HepG2 (cell line): ENCODE measurements around the gene TRIM7. TPM values are rescaled to one million over a fixed set of nuclear protein-coding genes. Genes with fewer than 3 reads are reported as not detected.
A peak's percentile ranks its signal among the peaks of the same experiment; 100 is the strongest.

Source experiments
- BRCA1 ChIP-seq: sonication (generic); formaldehyde crosslinking; IDR thresholded peaks from 2 replicates; pipeline ENCODE4 v1.4.0; 2020; ENCODE audit warnings: missing genetic modification reagents
- FOXK1 ChIP-seq: sonication (generic); formaldehyde crosslinking; IDR thresholded peaks from 2 replicates; pipeline ENCODE4 v1.4.0; 2020; ENCODE audit warnings: low read depth, missing genetic modification reagents, borderline replicate concordance
- GPN1 ChIP-seq: sonication (generic); formaldehyde crosslinking; IDR thresholded peaks from 2 replicates; pipeline ENCODE4 v1.5.1; 2020; ENCODE audit warnings: missing genetic modification reagents, borderline replicate concordance
- IRF2 ChIP-seq: IDR thresholded peaks from 2 replicates; pipeline ENCODE4 v1.6.1; 2018; ENCODE audit warnings: missing genetic modification reagents, missing compliant biosample characterization
- KDM4B ChIP-seq: sonication (generic); formaldehyde crosslinking; IDR thresholded peaks from 2 replicates; pipeline ENCODE4 v1.4.0; 2020; ENCODE audit warnings: missing genetic modification reagents
- MEIS1 ChIP-seq: sonication (generic); formaldehyde crosslinking; IDR thresholded peaks from 2 replicates; pipeline ENCODE4 v1.9.0; 2021; ENCODE audit warnings: mild to moderate bottlenecking, missing genetic modification reagents, moderate library complexity, borderline replicate concordance
- NFIB ChIP-seq: sonication (generic); formaldehyde crosslinking; IDR thresholded peaks from 2 replicates; pipeline ENCODE4 v1.9.0; 2021; ENCODE audit warnings: missing genetic modification reagents, mild to moderate bottlenecking, borderline replicate concordance
- PAF1 ChIP-seq: IDR thresholded peaks from 2 replicates; pipeline ENCODE4 v1.6.1; 2016; ENCODE audit warnings: missing genetic modification reagents, missing compliant biosample characterization
- RBFOX2 ChIP-seq: fragments of 200-400 bp; formaldehyde crosslinking; IDR thresholded peaks from 2 replicates; pipeline ENCODE4 v1.6.1; 2017; ENCODE audit warnings: low read depth, mild to moderate bottlenecking, low read length
- REXO4 ChIP-seq: sonication (generic); formaldehyde crosslinking; IDR thresholded peaks from 2 replicates; pipeline ENCODE4 v1.8.0; 2022; ENCODE audit warnings: missing genetic modification reagents, mild to moderate bottlenecking, borderline replicate concordance
- TGIF2 ChIP-seq: IDR thresholded peaks from 2 replicates; pipeline ENCODE4 v1.6.1; 2016; ENCODE audit warnings: control low read depth, missing compliant biosample characterization
- XRCC5 ChIP-seq: fragments of 200-400 bp; formaldehyde crosslinking; optimal IDR thresholded peaks from 2 replicates; pipeline ENCODE3; 2017; ENCODE audit warnings: mild to moderate bottlenecking, low read length
- ZFP1 ChIP-seq: IDR thresholded peaks from 2 replicates; pipeline ENCODE4 v1.6.1; 2016
- ZSCAN29 ChIP-seq: sonication (generic); formaldehyde crosslinking; conservative IDR thresholded peaks from 2 replicates; pipeline ENCODE4 v1.4.0; 2020; ENCODE audit warnings: mild to moderate bottlenecking, missing genetic modification reagents
- polyA plus RNA-seq, 8 experiments: library from polyadenylated mRNA; depleted of rRNA in 3 of 8; stranded (reverse) in 7 of 8; unstranded in 1 of 8; fragments of >200 nt; fragmentation: Illumina TruSeq in 4 of 8; extraction: Trizol in 4 of 8; gene quantifications; 2 replicates each; pipeline versions ENCODE4 v1.2.1 to v1.2.3, GENCODE V29; 2011 to 2016; ENCODE audit warnings: low read depth in 4 of 8, missing spikeins in 1 of 8, mixed read lengths in 1 of 8; ENCODE audit not compliant: insufficient read depth in 1 of 8
- total RNA-seq, 5 experiments: library from RNA; depleted of rRNA; stranded (reverse); fragments of >200 nt; fragmentation: Illumina TruSeq; extraction: Trizol; gene quantifications; 2 replicates each; pipeline ENCODE4 v1.2.3, GENCODE V29; 2016; ENCODE audit warnings: low read depth in 1 of 5
- TF ChIP-seq, protein P1 (sequence below): sonication (generic); formaldehyde crosslinking; IDR thresholded peaks from 2 replicates; pipeline ENCODE4 v1.4.0; 2020; ENCODE audit warnings: low read depth, mild to moderate bottlenecking, missing genetic modification reagents
- TF ChIP-seq, protein P2 (sequence below): sonication (generic); formaldehyde crosslinking; IDR thresholded peaks from 2 replicates; pipeline ENCODE4 v1.8.1; 2022; ENCODE audit warnings: low read depth, mild to moderate bottlenecking, missing genetic modification reagents
- TF ChIP-seq, protein P3 (sequence below): sonication (generic); formaldehyde crosslinking; IDR thresholded peaks from 2 replicates; pipeline ENCODE4 v1.5.1; 2020; ENCODE audit warnings: mild to moderate bottlenecking, missing genetic modification reagents, moderate library complexity
- TF ChIP-seq, protein P4 (sequence below): IDR thresholded peaks from 2 replicates; pipeline ENCODE4 v1.6.1; 2016; ENCODE audit warnings: low read depth, borderline replicate concordance
- TF ChIP-seq, protein P5 (sequence below): sonication (generic); formaldehyde crosslinking; IDR thresholded peaks from 2 replicates; pipeline ENCODE4 v1.5.1; 2020; ENCODE audit warnings: missing genetic modification reagents, mild to moderate bottlenecking, borderline replicate concordance

Gene TRIM7
- total and polyA plus RNA-seq, 2 of the 13 experiments (the other 11 are each of a cell fraction or from before 2014, with no cell fraction given), result 0.13 TPM; not detected in 1

DNA sequence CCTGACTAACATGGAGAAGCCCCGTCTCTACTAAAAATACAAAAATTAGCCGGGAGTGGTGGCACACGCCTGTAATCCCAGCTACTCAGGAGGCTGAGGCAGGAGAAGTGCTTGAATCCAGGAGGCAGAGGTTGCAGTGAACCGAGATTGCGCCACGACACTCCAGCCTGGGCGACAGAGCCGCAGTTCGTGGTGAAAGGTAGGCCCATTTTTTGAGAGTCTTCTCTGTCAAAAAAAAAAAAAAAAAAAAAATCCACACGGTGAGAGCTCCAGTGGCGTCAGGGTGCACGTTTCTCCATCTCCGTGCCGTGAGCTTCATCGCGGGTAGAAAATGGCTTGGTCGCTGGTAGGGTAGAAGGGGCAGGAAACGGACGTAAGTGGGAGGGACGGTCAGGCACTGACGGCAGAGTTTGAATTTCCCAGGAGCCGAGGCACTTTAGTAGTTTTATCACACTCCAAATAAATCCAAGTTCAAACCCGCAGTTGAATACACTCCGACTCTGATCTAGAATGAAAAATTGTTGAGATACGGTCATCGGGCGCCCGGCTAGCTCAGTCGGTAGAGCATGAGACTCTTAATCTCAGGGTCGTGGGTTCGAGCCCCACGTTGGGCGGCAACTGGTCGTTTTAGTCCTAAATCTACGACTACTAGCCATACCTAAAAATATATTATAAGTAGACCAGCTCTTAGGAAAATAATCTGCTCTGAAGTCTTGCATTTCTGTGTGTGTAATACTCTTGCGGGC lies 2.4 kb upstream of the TRIM7 start (continued):
- TF ChIP-seq, protein P1, sequence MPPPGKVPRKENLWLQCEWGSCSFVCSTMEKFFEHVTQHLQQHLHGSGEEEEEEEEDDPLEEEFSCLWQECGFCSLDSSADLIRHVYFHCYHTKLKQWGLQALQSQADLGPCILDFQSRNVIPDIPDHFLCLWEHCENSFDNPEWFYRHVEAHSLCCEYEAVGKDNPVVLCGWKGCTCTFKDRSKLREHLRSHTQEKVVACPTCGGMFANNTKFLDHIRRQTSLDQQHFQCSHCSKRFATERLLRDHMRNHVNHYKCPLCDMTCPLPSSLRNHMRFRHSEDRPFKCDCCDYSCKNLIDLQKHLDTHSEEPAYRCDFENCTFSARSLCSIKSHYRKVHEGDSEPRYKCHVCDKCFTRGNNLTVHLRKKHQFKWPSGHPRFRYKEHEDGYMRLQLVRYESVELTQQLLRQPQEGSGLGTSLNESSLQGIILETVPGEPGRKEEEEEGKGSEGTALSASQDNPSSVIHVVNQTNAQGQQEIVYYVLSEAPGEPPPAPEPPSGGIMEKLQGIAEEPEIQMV, result no peak
- TF ChIP-seq, protein P2, sequence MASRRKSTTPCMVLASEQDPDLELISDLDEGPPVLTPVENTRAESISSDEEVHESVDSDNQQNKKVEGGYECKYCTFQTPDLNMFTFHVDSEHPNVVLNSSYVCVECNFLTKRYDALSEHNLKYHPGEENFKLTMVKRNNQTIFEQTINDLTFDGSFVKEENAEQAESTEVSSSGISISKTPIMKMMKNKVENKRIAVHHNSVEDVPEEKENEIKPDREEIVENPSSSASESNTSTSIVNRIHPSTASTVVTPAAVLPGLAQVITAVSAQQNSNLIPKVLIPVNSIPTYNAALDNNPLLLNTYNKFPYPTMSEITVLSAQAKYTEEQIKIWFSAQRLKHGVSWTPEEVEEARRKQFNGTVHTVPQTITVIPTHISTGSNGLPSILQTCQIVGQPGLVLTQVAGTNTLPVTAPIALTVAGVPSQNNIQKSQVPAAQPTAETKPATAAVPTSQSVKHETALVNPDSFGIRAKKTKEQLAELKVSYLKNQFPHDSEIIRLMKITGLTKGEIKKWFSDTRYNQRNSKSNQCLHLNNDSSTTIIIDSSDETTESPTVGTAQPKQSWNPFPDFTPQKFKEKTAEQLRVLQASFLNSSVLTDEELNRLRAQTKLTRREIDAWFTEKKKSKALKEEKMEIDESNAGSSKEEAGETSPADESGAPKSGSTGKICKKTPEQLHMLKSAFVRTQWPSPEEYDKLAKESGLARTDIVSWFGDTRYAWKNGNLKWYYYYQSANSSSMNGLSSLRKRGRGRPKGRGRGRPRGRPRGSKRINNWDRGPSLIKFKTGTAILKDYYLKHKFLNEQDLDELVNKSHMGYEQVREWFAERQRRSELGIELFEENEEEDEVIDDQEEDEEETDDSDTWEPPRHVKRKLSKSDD, result no peak
- TF ChIP-seq PAF1 (no peak), REXO4 (no peak), MEIS1 (no peak), ZSCAN29 (CRISPR knock-in tag) (peak; percentile 36; the same call in 1 of the 2 replicates), BRCA1 (no peak), FOXK1 (CRISPR knock-in tag) (0 out of 2 replicates have a peak, but pooled peaks have one; percentile 31), RBFOX2 (no peak), XRCC5 (peak; percentile 36), GPN1 (CRISPR knock-in tag) (no peak), ZFP1 (no peak), KDM4B (CRISPR knock-in tag) (no peak), IRF2 (CRISPR knock-in tag) (peak; percentile 55; the same call in 1 of the 2 replicates), TGIF2 (CRISPR knock-in tag) (no peak), NFIB (no peak)
- TF ChIP-seq, protein P3, sequence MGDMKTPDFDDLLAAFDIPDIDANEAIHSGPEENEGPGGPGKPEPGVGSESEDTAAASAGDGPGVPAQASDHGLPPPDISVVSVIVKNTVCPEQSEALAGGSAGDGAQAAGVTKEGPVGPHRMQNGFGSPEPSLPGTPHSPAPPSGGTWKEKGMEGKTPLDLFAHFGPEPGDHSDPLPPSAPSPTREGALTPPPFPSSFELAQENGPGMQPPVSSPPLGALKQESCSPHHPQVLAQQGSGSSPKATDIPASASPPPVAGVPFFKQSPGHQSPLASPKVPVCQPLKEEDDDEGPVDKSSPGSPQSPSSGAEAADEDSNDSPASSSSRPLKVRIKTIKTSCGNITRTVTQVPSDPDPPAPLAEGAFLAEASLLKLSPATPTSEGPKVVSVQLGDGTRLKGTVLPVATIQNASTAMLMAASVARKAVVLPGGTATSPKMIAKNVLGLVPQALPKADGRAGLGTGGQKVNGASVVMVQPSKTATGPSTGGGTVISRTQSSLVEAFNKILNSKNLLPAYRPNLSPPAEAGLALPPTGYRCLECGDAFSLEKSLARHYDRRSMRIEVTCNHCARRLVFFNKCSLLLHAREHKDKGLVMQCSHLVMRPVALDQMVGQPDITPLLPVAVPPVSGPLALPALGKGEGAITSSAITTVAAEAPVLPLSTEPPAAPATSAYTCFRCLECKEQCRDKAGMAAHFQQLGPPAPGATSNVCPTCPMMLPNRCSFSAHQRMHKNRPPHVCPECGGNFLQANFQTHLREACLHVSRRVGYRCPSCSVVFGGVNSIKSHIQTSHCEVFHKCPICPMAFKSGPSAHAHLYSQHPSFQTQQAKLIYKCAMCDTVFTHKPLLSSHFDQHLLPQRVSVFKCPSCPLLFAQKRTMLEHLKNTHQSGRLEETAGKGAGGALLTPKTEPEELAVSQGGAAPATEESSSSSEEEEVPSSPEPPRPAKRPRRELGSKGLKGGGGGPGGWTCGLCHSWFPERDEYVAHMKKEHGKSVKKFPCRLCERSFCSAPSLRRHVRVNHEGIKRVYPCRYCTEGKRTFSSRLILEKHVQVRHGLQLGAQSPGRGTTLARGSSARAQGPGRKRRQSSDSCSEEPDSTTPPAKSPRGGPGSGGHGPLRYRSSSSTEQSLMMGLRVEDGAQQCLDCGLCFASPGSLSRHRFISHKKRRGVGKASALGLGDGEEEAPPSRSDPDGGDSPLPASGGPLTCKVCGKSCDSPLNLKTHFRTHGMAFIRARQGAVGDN (CRISPR knock-in tag), result peak; percentile 47
- TF ChIP-seq, protein P4, sequence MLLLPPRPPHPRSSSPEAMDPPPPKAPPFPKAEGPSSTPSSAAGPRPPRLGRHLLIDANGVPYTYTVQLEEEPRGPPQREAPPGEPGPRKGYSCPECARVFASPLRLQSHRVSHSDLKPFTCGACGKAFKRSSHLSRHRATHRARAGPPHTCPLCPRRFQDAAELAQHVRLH (CRISPR knock-in tag), result 0 out of 2 replicates have a peak, but pooled peaks have one; percentile 31
- TF ChIP-seq, protein P5, sequence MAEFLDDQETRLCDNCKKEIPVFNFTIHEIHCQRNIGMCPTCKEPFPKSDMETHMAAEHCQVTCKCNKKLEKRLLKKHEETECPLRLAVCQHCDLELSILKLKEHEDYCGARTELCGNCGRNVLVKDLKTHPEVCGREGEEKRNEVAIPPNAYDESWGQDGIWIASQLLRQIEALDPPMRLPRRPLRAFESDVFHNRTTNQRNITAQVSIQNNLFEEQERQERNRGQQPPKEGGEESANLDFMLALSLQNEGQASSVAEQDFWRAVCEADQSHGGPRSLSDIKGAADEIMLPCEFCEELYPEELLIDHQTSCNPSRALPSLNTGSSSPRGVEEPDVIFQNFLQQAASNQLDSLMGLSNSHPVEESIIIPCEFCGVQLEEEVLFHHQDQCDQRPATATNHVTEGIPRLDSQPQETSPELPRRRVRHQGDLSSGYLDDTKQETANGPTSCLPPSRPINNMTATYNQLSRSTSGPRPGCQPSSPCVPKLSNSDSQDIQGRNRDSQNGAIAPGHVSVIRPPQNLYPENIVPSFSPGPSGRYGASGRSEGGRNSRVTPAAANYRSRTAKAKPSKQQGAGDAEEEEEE (CRISPR knock-in tag), result no peak
